GM21515 (cell line): ENCODE measurements around the gene MAPKAPK2.
"Not testable (repeated sequence)": the region's sequence is repeated elsewhere in the genome, so short reads cannot be mapped to it uniquely, and the experiment has no call there.

Experiments used
- ATAC-seq: cut with Tn5 transposase; IDR thresholded peaks from one replicate; pipeline ENCODE4 v1.9.1; 2021; ENCODE audit not compliant: unreplicated experiment

The MAPKAPK2 gene

GRCh38 chr1:206739411-206740076 lies 54.8 kb downstream of the MAPKAPK2 start:
- ATAC-seq: peak; percentile 88

- no peak for ATAC-seq
Measured at GRCh38 chr1:206741142-206741701, 56.5 kb downstream of the MAPKAPK2 start.

GRCh38 chr1:206742719-206743383 lies 58.1 kb downstream of the MAPKAPK2 start:
- no peak for ATAC-seq

GRCh38 chr1:206744683-206745082 lies 60.0 kb downstream of the MAPKAPK2 start:
- ATAC-seq: no peak

- no peak for ATAC-seq
Measured at GRCh38 chr1:206745301-206745700, 60.6 kb downstream of the MAPKAPK2 start.

GRCh38 chr1:206748348-206749030 lies 63.8 kb downstream of the MAPKAPK2 start:
- ATAC-seq: no peak

GRCh38 chr1:206751891-206752290 lies 67.2 kb downstream of the MAPKAPK2 start:
- no peak for ATAC-seq

- ATAC-seq: no peak
Measured at GRCh38 chr1:206752481-206752880, 67.8 kb downstream of the MAPKAPK2 start.

GRCh38 chr1:206753141-206753540 lies 68.4 kb downstream of the MAPKAPK2 start:
- ATAC-seq: no peak

- no peak for ATAC-seq
Measured at GRCh38 chr1:206754011-206754410, 69.3 kb downstream of the MAPKAPK2 start.

GRCh38 chr1:206757524-206758266 lies 73.0 kb downstream of the MAPKAPK2 start:
- ATAC-seq: no peak

- no peak for ATAC-seq
Measured at GRCh38 chr1:206760590-206760989, 75.9 kb downstream of the MAPKAPK2 start.

GRCh38 chr1:206761159-206761768 lies 76.6 kb downstream of the MAPKAPK2 start:
- ATAC-seq: no peak

GRCh38 chr1:206762741-206763364 lies 78.1 kb downstream of the MAPKAPK2 start:
- not testable (repeated sequence) for ATAC-seq

GRCh38 chr1:206765771-206766170 lies 81.1 kb downstream of the MAPKAPK2 start:
- not testable (repeated sequence) for ATAC-seq

- ATAC-seq: no peak
Measured at GRCh38 chr1:206766251-206766856, 81.6 kb downstream of the MAPKAPK2 start.

- peak; percentile 0 for ATAC-seq
Measured at GRCh38 chr1:206768472-206769303, 84.0 kb downstream of the MAPKAPK2 start.

GRCh38 chr1:206769304-206769731 lies 84.6 kb downstream of the MAPKAPK2 start:
- peak; percentile 66 for ATAC-seq
